Activated T-cell treated with anti-CD3 and anti-CD28 coated beads, Interleukin-2, amount 50 U/mL, for 4 hours (primary cell): ENCODE data around the gene SLC20A1. TPM values are rescaled to one million over a fixed set of nuclear protein-coding genes. Genes with fewer than 3 reads are reported as not detected.

Experiments
- ATAC-seq, 2 donors: fragments of 200-7000 bp; cut with Tn5 transposase; one replicate each; pipeline ENCODE4 v1.10.0; 2021
- DNase-seq: peaks from one replicate; pipeline ENCODE4 v3.0.0-alpha.2; 2020
- H3K27me3 Mint-ChIP-seq: one replicate; pipeline ENCODE4 v1.8.0; 2021; ENCODE audit warnings: low read depth, mixed read lengths
- H3K36me3 Mint-ChIP-seq: one replicate; pipeline ENCODE4 v1.8.0; 2022; ENCODE audit warnings: mixed read lengths; ENCODE audit not compliant: insufficient read depth
- H3K4me1 Mint-ChIP-seq: one replicate; pipeline ENCODE4 v1.8.0; 2021; ENCODE audit warnings: low read depth, mixed read lengths
- H3K4me3 Mint-ChIP-seq: one replicate; pipeline ENCODE4 v1.8.0; 2021; ENCODE audit warnings: mild to moderate bottlenecking, moderate library complexity, mixed read lengths
- H3K9me3 Mint-ChIP-seq: one replicate; pipeline ENCODE4 v1.8.0; 2021; ENCODE audit warnings: mixed read lengths
- total RNA-seq, 3 donors: library from RNA; stranded (reverse); gene quantifications; one replicate each; pipeline ENCODE4 v1.2.1, GENCODE V29; 2021

The SLC20A1 gene
- total RNA-seq, 3 donors from 2014 or later: 68.2 to 79.7 (median 71.6) TPM

DNA sequence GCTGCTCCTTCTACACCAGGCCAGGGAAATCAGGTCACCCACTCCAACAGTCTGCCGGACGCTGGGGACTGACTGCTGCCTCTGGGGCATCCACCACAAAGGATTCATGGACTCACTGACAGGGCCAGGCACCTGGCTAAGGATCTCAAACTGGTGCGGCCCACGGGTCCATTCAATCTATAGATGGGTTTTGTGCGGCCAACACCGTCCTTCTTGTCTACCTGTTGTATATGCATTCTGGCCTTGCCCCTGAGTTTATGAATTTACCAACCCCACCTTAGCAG, 10.9 kb upstream of the SLC20A1 start:
- Mint-ChIP-seq H3K36me3 (no peaks in the 10 kb centered on the region), H3K4me3 (no peak overlapping the region), H3K9me3 (no peaks in the 10 kb centered on the region), H3K27me3 (no peaks in the 10 kb centered on the region), H3K4me1 (peaks cover 71% of the 10 kb centered on the region)
- no peak for ATAC-seq
- DNase-seq: no peak

DNA sequence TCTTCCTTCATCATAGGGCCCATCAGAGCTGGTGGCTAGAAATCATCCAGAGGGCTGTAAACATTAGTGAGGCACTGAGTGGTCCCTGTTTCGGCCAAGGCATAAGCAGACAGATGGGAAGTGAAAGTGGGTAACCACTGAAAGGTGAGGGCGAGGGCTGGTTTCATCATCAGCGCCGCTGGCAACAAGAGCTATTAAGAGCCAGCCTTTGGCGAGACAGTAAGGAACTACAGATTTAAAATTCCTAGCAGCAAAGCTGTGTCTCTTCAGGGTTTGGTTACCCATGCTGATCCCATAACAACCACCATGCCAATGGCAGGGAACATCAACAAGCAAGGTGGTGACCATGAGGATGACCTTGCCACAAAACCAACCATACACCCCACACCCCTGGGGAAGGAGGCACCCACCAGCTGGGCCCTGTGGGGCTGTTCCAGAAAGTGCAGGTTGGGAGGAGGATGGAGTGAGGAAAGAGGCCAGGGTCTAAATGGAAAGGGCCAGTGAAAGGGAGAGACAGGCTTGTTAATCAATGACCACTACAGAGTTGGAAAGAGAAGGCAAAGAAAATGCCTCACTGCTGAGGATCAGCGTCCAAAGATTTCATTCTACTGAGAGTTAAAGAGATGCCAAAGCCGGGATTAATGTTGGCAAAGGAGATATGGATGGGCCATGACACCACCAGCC, 9.0 kb upstream of the SLC20A1 start:
- Mint-ChIP-seq H3K9me3 (no peaks in the 10 kb centered on the region), H3K36me3 (no peaks in the 10 kb centered on the region), H3K4me1 (peaks cover 59% of the 10 kb centered on the region), H3K27me3 (no peaks in the 10 kb centered on the region), H3K4me3 (no peak overlapping the region)
- DNase-seq (no peak), ATAC-seq (peak; percentile 61 to 88)

DNA sequence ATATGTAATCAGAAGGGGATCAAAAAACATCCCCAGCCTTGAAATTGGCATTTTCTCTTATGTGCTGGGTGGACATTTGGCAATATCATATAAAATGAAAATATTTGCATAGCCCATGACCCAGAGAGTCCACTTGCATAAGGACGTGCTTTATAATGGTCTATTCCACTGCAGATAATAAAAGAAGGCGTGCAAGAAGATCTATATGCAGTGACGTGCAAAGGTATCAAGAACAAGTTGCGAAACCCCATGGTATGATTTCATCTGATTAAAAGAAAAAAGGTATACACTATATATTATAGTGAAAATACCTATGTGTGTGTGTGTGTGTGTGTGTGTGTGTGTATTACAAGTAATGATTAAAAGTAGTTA, 8.5 kb upstream of the SLC20A1 start:
- H3K4me3 Mint-ChIP-seq: no peak overlapping the region
- H3K27me3 Mint-ChIP-seq: no peaks in the 10 kb centered on the region
- no peak for DNase-seq
- H3K9me3 Mint-ChIP-seq: no peaks in the 10 kb centered on the region
- H3K36me3 Mint-ChIP-seq: no peaks in the 10 kb centered on the region
- ATAC-seq: no peak
- H3K4me1 Mint-ChIP-seq: peaks cover 54% of the 10 kb centered on the region

DNA sequence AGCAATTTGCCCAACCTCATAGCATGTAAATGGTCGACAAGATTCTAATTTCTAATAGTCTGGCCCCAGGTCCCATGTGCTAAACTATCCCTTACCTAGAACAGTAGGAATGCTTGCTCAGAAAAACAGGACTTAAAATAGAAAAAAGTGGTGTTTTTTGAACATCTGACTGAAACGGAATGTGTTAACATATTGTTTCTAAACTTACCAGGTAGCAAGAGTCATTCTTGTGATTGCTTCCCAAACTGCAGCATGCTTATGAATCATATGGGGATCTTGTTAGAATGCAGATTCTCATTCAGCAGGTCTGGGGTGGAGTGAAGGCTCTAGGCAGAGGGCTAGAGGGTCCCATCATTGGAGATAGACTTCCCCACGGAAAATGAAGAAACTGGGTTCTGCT, 5.8 kb upstream of the SLC20A1 start:
- ATAC-seq (no peak), DNase-seq (no peak)
- H3K9me3 Mint-ChIP-seq: no peaks in the 10 kb centered on the region
- H3K36me3 Mint-ChIP-seq: no peaks in the 10 kb centered on the region
- no peak overlapping the region for H3K4me3 Mint-ChIP-seq
- H3K27me3 Mint-ChIP-seq: no peaks in the 10 kb centered on the region
- peaks cover 40% of the 10 kb centered on the region for H3K4me1 Mint-ChIP-seq

DNA sequence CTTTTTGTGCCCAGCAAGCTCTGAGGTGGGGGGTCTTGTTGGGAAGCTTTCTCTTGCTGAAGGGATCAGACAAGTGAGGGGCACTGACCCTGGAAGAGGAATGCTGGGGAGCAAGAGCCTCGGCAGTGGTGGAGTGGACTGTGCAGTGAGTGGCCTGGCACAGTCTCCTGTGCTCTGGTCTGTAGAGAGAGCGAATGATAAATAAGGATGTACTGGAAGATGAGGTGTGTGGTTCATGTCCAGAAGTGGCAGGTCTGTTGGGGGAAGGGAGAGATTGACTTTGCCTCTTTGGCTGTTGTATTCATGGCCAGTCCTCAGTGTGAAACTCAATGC, 5.3 kb upstream of the SLC20A1 start:
- ATAC-seq: no peak
- DNase-seq: no peak
- Mint-ChIP-seq H3K4me1 (peaks cover 36% of the 10 kb centered on the region), H3K36me3 (no peaks in the 10 kb centered on the region), H3K9me3 (no peaks in the 10 kb centered on the region), H3K4me3 (no peak overlapping the region), H3K27me3 (no peaks in the 10 kb centered on the region)

DNA sequence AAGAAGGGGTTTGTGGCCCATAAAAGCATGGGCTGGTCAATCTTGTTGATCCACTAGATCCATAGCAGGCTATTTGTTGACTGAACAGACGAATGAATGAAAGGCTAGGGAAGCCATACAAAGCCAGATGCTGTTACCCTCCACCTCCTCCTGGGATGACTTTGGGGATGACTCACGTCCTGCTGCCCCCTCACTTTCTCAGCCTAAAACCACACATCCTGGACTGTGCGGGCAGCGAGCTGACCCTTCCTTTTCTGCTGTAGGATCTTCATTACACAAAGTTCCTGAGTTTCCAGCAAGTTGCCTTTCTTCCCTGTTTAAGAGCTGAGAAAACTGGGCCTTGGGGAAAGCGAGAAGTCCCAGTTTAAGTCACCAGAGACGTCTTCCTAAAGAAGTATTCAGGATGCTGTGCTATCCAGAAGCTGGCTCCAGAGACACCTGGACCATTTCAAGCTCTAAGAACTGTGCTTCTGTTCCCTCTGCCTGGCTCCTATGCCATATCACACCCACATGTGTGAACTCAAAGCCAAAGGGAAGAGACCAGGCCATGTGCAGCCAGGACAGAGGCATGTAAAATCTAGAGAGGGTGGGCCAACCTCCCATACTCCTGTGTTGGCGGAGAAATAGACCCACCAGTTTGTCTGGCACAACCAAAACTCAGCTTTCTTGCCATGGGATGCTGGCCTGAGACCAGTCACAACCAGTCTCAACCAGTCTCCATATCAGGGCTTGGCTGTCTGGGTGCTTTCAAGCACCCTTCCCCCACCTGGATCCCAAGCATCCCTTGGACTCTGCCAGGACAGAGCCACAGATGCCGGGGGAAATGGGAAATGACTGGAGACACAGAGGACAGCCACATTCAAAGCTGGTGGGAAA, 4.7 kb upstream of the SLC20A1 start:
- Mint-ChIP-seq H3K36me3 (no peaks in the 10 kb centered on the region), H3K27me3 (no peaks in the 10 kb centered on the region), H3K9me3 (no peaks in the 10 kb centered on the region), H3K4me1 (peaks cover 30% of the 10 kb centered on the region), H3K4me3 (no peak overlapping the region)
- DNase-seq (no peak), ATAC-seq (no peak)

DNA sequence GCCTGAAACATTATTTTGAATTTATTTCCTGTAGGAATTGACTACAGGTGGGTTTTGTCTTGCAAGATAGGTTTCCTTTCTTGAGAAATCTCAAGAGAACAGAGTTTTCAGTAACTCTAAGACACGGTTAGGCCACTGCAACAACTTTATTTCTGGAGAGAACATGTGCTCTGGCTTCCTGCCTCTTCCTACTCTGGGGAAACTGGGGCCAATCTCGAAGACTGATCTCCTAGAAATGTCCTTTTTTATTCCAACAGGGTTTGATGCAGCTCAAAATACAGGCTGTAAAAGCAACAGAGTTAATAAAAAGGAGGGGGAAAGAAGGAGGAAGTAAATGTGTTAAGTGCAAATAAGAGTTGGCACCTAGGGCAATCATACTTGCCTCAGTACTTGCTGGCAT, 4.0 kb upstream of the SLC20A1 start:
- Mint-ChIP-seq H3K4me1 (peaks cover 23% of the 10 kb centered on the region), H3K36me3 (peaks cover under 1% of the 10 kb centered on the region), H3K4me3 (no peak overlapping the region), H3K9me3 (no peaks in the 10 kb centered on the region), H3K27me3 (no peaks in the 10 kb centered on the region)
- DNase-seq: no peak
- no peak for ATAC-seq

DNA sequence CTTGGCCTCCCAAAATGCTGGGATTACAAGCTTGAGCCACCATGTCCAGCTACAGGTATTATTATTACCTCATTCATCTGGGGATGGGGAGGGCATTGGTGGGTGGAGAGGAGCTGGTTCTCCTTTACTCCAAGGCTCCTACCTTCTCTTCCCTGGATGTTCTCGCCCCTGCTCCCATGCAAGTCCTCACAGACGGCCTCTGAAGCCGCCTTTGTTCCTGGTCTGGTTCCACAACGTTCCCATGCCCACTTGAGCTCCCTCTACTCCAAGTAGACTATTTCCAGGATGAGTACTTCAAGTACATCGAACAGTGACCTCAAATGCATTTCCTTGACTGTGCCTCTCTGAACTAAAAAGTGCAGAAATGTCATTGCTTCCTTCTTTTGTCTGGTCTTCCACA, 3.2 kb upstream of the SLC20A1 start:
- Mint-ChIP-seq H3K4me1 (peaks cover 28% of the 10 kb centered on the region), H3K27me3 (no peaks in the 10 kb centered on the region), H3K36me3 (peaks cover 9% of the 10 kb centered on the region), H3K4me3 (no peak overlapping the region), H3K9me3 (no peaks in the 10 kb centered on the region)
- no peak for ATAC-seq
- DNase-seq: no peak

DNA sequence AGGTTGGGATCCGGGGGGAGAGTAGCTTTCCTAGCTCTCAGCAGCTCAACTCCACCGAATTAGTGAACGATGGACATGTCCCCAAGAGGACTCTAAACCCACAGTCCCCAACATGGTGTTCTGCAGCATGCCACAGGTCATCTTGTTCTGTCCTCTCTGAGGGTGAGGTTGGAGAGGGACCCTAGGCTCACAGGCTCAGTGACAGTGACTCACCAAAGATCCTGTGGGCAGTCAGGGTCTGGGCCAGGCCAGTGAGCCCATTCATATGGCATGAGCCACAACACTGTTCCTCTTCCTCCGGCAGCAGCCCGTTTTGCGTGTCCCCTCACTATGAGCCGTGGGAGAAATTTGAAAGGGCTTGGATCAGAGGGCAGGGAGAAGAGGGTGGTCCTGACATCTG, 2.8 kb upstream of the SLC20A1 start:
- Mint-ChIP-seq H3K27me3 (no peaks in the 10 kb centered on the region), H3K4me3 (no peak overlapping the region), H3K9me3 (no peaks in the 10 kb centered on the region), H3K4me1 (peaks cover 32% of the 10 kb centered on the region), H3K36me3 (peaks cover 13% of the 10 kb centered on the region)
- ATAC-seq (no peak), DNase-seq (no peak)

DNA sequence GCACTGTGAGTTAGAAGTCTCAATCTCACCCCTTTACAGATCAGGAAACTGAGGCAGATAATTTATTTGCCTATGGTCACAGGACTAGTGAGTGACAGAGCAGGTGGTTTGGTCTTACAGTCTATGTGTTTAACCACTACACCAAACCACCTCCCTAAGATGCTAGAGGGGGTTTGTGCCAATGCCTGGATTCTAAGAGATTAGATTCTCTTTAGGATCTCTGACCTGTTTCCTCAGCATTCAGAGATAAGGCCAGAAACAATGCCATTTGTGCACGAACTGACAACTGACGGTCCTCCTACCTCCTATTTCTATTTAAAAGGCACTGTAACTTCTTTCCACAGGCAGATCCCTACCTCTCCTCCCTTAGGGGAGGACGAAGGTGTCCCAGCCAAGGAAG, 2.3 kb upstream of the SLC20A1 start:
- no peaks in the 10 kb centered on the region for H3K27me3 Mint-ChIP-seq
- H3K4me3 Mint-ChIP-seq: no peak overlapping the region
- no peak for ATAC-seq

DNA sequence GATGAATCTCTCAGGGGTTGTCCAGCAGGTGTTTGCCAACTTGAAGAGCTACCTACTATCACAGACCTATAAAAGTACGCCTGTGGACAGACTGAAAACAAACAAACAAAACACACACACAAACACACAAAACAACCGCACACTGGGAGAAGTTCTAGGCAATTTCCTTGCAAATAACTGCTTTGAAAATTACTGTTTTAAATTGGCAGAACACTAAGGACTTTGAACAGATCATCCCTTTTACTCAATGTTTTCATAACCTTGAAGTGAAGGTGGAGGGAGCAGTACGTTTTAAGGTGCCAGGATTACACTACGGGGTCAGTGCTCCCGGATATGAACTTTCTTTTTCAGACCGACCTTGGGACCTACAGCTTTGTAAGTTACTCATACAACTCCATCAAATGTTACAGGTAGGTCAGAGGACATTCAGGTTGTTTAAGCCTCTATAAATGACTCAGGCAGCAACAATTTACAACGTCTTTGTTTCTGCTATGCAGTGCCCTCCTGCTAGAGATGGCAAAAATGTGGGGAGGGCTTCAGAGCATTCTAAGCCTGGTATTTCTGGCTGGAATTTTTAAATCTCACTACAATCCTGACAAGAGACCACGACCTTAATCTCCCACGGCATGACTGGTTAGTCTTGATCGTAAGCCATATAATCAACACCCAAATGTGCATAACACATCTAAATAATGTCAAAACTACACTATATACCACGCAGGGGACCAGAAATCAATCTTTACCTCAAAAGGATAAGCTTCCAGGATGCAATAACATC, 1.4 kb upstream of the SLC20A1 start:
- H3K4me3 Mint-ChIP-seq: peak overlapping the region; percentile 85

More for the DNA sequence above, 2.3 kb upstream of the SLC20A1 start:
- H3K9me3 Mint-ChIP-seq: no peaks in the 10 kb centered on the region
- peaks cover 37% of the 10 kb centered on the region for H3K4me1 Mint-ChIP-seq
- DNase-seq: no peak
- peaks cover 17% of the 10 kb centered on the region for H3K36me3 Mint-ChIP-seq

DNA sequence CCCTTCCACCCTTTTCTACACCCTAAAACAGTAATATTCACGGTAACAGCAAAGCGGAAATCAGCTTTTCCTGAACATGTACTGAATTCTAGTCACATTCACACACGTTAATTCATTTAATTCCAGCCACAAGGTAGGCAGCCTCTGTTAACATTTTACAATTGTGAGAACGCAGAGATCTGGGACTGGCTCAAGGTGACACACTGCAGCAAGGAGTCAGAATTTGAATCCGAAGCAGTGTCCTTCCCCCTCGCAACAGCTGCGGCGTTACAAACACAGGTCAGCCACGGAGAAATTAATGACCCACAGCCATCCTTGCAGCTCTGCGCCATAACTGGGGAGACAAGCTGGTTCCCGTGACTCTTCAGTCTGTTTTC, 818 bp upstream of the SLC20A1 start:
- Mint-ChIP-seq H3K36me3 (peaks cover 27% of the 10 kb centered on the region), H3K27me3 (no peaks in the 10 kb centered on the region), H3K4me1 (peaks cover 52% of the 10 kb centered on the region), H3K9me3 (no peaks in the 10 kb centered on the region), H3K4me3 (peak overlapping the region; percentile 85)
- DNase-seq (no peak), ATAC-seq (peak in 1 of 2 donors; percentile 1)

More for the DNA sequence above, 1.4 kb upstream of the SLC20A1 start:
- ATAC-seq (no peak), DNase-seq (no peak)
- Mint-ChIP-seq H3K9me3 (no peaks in the 10 kb centered on the region), H3K36me3 (peaks cover 24% of the 10 kb centered on the region), H3K27me3 (no peaks in the 10 kb centered on the region), H3K4me1 (peaks cover 46% of the 10 kb centered on the region)

DNA sequence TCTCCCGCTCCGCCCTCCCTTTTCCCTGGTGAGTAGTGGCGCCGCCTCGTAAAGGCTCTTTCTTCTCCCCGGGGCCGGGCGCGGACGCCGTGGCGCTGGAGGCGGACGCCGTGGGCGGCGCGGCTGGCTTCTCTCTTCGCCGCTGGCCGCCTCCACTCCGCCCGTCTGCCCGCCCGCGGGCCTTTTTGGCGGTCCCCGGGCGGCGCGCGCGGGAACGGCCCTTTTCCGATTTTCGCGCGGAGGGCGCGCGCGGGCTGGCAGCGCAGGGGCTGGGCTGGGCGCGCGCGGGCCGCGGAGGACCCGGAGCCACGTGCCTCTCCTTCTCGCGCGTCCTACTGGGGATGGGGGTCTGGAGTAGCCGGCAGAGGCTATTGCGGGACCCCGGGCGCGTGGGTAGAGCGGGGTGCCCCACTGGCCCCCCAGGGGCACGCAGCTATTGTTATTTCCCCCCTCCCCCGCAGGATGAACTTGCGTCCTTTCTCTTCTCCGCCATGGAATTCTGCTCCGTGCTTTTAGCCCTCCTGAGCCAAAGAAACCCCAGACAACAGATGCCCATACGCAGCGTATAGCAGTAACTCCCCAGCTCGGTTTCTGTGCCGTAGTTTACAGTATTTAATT, 472 bp downstream of the SLC20A1 start:
- no peaks in the 10 kb centered on the region for H3K27me3 Mint-ChIP-seq
- no peaks in the 10 kb centered on the region for H3K9me3 Mint-ChIP-seq
- H3K4me3 Mint-ChIP-seq: peak overlapping the region; percentile 94
- peaks cover 35% of the 10 kb centered on the region for H3K36me3 Mint-ChIP-seq
- ATAC-seq: peak; percentile 28 to 33
- peaks cover 53% of the 10 kb centered on the region for H3K4me1 Mint-ChIP-seq
- DNase-seq: peak; percentile 53
